Stimulated activated CD8-positive, alpha-beta memory T cell treated with anti-CD3 and anti-CD28 coated beads, Interleukin-4, amount 100 ng/mL, for 4 hours (primary cell): ENCODE data around the gene CACNA2D2.

Experiments
- DNase-seq, 2 donors: peaks; one replicate each; pipeline ENCODE4 v3.0.0-alpha.2; 2020; ENCODE audit warnings: low read depth in 2 of 2, low spot score in 1 of 2

The CACNA2D2 gene

GRCh38 chr3:50351323-50351697 is 152.1 kb downstream of the CACNA2D2 start:
- DNase-seq: no peak

- DNase-seq: peak; percentile 99
Measured at GRCh38 chr3:50350527-50351322, 152.7 kb downstream of the CACNA2D2 start, which contains the start of the genes CYB561D2 and NPRL2. CYB561D2 (plus strand) TSS chr3:50350862; CDS start chr3:50351434, 572 bp downstream. NPRL2 (minus strand) TSS chr3:50350775; CDS start chr3:50350652, 123 bp downstream.

DNA sequence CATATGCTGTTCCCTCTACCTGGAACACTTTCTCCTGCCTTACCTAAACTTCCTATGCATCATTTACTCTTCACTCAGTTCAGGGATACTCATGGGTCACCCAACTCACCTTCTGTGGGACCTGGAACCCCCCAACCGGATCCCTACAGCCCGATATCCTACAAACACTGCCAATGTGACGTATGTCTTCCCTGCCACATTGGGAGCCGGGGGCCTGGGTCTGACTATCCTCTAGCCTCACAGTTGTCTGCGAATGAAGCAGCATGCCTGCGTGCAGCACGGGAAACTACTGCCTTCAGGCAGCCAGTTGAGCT is 153.3 kb downstream of the CACNA2D2 start:
- no peak for DNase-seq

GRCh38 chr3:50347187-50347813 is 156.1 kb downstream of the CACNA2D2 start:
- DNase-seq: peak; percentile 47 to 60

GRCh38 chr3:50345586-50346234 is 157.7 kb downstream of the CACNA2D2 start, which contains the start of gene ZMYND10:
ZMYND10 (minus strand) TSS chr3:50345732; CDS start chr3:50345579, 153 bp downstream.
- DNase-seq: peak; percentile 35 to 47

- no peak for DNase-seq
Measured at GRCh38 chr3:50345008-50345407, 158.4 kb downstream of the CACNA2D2 start.

DNA sequence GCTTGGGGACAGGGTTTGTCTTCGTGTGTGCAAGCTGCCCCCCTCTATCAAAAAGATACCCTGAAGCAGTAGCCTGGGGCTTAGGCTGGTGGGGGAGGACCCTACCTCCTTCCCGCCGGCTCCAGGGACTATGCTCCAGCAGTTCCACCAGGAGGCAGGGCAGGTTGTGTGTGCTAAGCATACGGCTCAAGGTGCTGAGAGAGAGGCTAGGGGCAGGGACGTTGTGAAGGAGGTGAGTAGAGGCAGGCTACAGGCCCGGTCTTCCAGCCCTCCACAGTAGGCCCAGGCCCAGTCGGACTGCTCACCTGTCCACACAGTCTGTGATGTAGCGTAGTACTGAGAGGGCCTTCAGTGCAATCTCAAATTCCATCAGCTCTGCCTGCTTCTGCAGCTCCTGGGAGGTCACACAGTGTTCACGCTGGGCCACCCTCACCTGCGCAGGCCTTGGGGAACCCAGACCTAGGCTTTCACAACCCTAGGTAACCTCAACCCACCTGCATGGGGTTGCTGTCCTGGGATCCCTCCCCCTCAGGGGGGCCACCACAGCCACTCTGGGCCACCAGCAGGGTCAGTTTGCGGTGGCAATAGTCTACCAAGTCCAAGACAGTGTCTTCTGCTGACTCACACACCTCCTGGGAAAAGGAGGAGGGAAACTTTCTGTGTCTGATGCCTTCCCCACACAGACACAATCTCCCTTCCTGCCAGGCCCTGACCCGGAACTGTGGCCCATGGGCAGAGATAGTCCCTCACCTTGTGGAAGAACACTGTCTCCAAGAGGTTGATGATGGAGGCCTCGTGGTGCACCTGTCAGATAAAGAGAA is 160.4 kb downstream of the CACNA2D2 start:
- no peak for DNase-seq

- no peak for DNase-seq
Measured at GRCh38 chr3:50341996-50342650, 161.3 kb downstream of the CACNA2D2 start.

DNA sequence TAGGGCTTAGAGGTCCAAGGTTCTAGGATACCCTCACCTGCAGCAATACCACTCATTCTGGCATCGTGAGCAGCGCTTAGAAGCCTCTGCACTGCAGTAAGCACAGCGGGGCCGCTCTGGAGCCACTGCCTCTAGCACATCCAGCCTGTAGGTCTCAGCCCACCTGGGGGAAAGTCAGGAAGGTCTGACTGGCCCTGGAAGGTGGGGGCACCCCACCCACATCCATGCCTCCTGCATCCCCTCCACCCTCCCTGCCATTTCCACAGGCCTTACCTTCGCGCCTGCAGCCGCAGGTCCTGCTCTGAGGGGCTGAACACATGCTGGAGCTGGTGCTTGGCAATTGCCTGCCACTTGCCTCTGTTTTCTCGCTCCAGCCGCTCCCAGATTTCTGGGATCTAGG is 161.9 kb downstream of the CACNA2D2 start:
- DNase-seq: no peak

- DNase-seq: peak in 1 of 2 donors; percentile 44
Measured at GRCh38 chr3:50340448-50341329, 162.7 kb downstream of the CACNA2D2 start, which contains the start of gene RASSF1. RASSF1 (minus strand) TSS chr3:50340836; CDS start chr3:50340805, 31 bp downstream.

DNA sequence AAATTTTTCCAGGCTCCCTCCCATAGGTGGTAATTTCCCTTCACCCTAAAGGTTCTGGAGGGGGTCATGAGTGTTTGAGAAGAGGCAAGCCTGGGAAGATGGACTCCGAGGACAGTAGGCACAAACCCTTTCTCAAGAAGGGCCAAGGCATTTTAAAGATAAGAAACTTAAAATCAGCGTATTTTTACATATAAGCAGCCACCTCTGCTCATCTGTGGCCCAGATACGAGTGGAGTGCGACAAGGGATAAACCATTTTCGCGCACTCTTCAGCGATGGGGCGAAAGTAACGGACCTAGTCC is 163.3 kb downstream of the CACNA2D2 start:
- DNase-seq: no peak

GRCh38 chr3:50339485-50340146 is 163.8 kb downstream of the CACNA2D2 start:
- no peak for DNase-seq

- no peak for DNase-seq
Measured at GRCh38 chr3:50338965-50339364, 164.5 kb downstream of the CACNA2D2 start.

GRCh38 chr3:50337175-50337861 is 166.1 kb downstream of the CACNA2D2 start:
- DNase-seq: peak; percentile 82 to 93

DNA sequence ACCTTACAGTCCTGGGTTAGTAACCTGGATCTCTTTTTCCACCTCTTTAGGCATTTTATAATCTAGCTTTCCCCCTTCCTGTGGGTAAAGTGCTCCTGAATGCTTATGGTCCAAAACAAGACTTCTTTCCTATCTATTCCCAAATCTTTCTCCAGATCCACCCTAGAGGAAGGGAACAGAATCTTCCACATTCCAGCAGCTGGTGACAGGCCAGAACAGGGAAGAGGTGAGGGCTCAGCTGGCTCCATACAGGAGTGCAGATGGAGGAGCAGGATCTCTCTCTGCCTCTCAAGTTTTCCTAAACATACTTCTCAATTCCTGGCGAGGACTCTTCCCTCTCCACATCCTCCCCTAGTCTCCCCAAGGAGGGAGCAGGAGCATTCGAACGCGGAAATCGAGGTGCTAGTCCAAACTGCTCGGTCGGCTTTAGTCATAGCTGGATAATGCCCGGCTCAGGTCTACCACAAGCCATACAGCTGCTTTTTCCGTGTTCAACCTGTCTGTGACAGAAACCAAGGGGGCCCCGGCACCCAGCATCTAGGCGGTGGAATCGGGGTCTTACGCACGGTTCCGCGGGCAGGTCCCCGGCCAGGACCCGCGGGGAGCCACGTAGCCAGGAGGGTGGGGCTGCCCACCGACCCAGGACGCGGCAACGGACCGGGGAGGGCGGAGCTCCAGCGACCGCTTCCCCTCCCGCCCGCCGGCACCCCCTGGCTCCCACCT is 166.8 kb downstream of the CACNA2D2 start:
- DNase-seq: no peak

DNA sequence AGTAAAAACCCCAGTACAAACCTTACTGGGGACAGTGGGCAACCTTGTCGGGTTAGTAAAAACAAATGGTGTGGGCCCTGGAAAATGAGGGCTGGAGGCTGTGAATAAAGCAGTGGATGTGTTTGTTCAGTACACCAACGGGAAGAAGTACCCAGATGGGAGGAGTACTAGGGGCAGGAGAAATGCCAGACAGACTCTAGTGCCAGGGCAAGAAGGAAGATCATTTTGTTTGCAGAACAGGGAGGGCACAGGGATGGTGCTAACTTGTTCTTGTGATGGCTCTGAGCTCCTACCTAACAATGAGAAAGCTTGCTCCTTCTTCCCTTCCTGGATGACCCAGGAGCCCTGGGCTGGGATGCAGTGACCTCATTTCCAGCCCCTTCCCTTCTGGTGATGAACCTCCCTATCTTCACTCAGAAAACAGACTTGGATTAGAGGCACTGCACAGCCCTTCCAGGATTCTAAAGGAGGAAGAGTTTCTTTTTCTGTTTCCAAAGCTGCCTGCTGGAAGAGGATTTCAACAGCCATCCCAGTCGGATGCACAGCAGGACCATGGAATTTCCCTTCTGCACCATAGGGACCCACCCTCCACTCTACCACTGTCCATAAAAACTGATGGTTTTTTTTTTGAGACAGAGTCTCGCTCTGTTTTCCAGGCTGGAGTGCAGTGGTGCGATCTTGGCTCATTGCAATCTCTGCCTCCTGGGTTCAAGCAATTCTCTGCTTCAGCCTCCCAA is 168.9 kb downstream of the CACNA2D2 start:
- no peak for DNase-seq

GRCh38 chr3:50333744-50334328 is 169.6 kb downstream of the CACNA2D2 start:
- DNase-seq: no peak
